HG03095 (cell line): ENCODE data around the gene GPR119.
A peak's percentile ranks its signal among the peaks of the same experiment; 100 is the strongest.
"Not testable (repeated sequence)": the region's sequence is repeated elsewhere in the genome, so short reads cannot be mapped to it uniquely, and the experiment has no call there.

Source experiments
- ATAC-seq: cut with Tn5 transposase; IDR thresholded peaks from one replicate; pipeline ENCODE4 v1.9.1; 2021; ENCODE audit warnings: moderate library complexity; ENCODE audit not compliant: unreplicated experiment

GPR119 gene

GRCh38 chrX:130385520-130385919 is at the start of gene GPR119:
Gene GPR119, minus strand, starts transcription at chrX:130385674. Its CDS starts 227 bp downstream, at chrX:130385447.
- no peak for ATAC-seq

GRCh38 chrX:130429236-130429635 is 43.8 kb upstream of the GPR119 start:
- not testable (repeated sequence) for ATAC-seq

- ATAC-seq, result no peak
Observed at GRCh38 chrX:130426531-130426930, 41.1 kb upstream of the GPR119 start.

- ATAC-seq, result no peak
Observed at GRCh38 chrX:130419263-130419662, 33.8 kb upstream of the GPR119 start.

- ATAC-seq, result no peak
Observed at GRCh38 chrX:130418740-130419139, 33.3 kb upstream of the GPR119 start.

GRCh38 chrX:130418066-130418465 is 32.6 kb upstream of the GPR119 start:
- no peak for ATAC-seq

- no peak for ATAC-seq
Observed at GRCh38 chrX:130416785-130417184, 31.3 kb upstream of the GPR119 start.

GRCh38 chrX:130415201-130415600 is 29.7 kb upstream of the GPR119 start:
- no peak for ATAC-seq

GRCh38 chrX:130414800-130415199 is 29.3 kb upstream of the GPR119 start:
- no peak for ATAC-seq

GRCh38 chrX:130413415-130413814 is 27.9 kb upstream of the GPR119 start:
- no peak for ATAC-seq

GRCh38 chrX:130402208-130402684 is 16.8 kb upstream of the GPR119 start:
- no peak for ATAC-seq

GRCh38 chrX:130401415-130402207 is 16.1 kb upstream of the GPR119 start, which contains the start of gene RBMX2:
Gene RBMX2, plus strand, starts transcription at chrX:130401987. Its CDS starts 46 bp downstream, at chrX:130402033.
- peak; percentile 95 for ATAC-seq

- no peak for ATAC-seq
Observed at GRCh38 chrX:130395341-130395740, 9.9 kb upstream of the GPR119 start.

- no peak for ATAC-seq
Observed at GRCh38 chrX:130393451-130394074, 8.1 kb upstream of the GPR119 start.

GRCh38 chrX:130386408-130386808 is 934 bp upstream of the GPR119 start:
- ATAC-seq, result no peak

GRCh38 chrX:130378024-130378669 is 7.3 kb downstream of the GPR119 start:
- ATAC-seq, result no peak

GRCh38 chrX:130376077-130376476 is 9.4 kb downstream of the GPR119 start:
- ATAC-seq, result no peak

GRCh38 chrX:130352050-130352449 is 33.4 kb downstream of the GPR119 start:
- not testable (repeated sequence) for ATAC-seq

GRCh38 chrX:130351567-130351966 is 33.9 kb downstream of the GPR119 start:
- no peak for ATAC-seq

- ATAC-seq, result no peak
Observed at GRCh38 chrX:130347321-130347720, 38.2 kb downstream of the GPR119 start.

GRCh38 chrX:130343411-130343810 is 42.1 kb downstream of the GPR119 start:
- no peak for ATAC-seq

GRCh38 chrX:130340271-130340670 is 45.2 kb downstream of the GPR119 start:
- peak; percentile 4 for ATAC-seq
